Hematopoietic multipotent progenitor cell (in vitro differentiated cells): ENCODE data around the gene LRFN2. TPM values are rescaled to one million over a fixed set of nuclear protein-coding genes. Genes with fewer than 3 reads are reported as not detected.

Experiments
- DNase-seq, 3 donors: peaks; one replicate each; pipeline ENCODE4 v3.0.0-alpha.2; 2011 to 2015; ENCODE audit warnings: low read depth in 2 of 3, low spot score in 2 of 3
- total RNA-seq: library from RNA; depleted of rRNA; stranded (reverse); fragments of >200 nt; gene quantifications from one replicate; pipeline ENCODE4 v1.2.3, GENCODE V29; 2012

Gene LRFN2
- total RNA-seq, 1 donor: 0.27 TPM

DNA sequence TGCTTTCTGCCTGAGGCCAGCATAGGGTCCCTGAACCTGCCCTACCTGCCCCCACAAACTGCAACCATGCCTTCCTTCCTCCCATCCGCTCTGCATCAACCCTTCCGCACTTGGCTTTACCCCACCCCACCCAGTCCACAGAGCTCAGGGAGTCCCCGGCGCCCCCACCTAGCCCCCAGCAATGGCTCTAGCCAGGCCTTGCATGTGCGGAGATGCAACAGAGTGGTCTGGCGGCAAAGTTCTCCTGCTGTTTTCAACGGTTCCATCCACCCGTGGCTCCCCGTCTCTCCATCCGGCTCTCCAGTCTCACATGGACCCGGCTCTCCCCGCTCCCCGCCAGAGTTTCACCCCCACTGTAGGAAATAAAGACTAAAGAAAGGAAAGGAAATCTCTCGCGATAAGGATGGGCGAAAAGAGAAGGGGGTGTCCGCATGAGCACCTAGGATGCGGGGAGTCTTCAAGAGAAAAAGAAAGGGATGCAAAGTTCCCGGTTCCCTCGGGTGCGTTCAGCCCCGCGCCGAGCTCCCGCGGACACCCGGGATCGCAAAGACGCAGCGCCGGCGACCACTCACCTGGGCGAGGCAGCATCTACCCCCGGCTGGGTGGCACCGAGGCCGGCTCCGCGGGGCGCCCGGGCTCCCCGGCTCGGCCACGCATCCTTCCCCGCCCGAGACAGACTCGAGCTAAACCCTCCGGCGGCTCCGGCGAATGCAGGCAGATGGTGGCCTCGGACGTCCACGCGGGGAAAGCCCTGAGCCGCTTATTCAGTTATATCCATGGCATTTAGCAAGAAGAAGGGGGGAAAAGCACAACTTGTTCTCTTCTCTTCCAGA is 579 bp downstream of the LRFN2 start:
- DNase-seq: peak in 1 of 3 donors; percentile 35

DNA sequence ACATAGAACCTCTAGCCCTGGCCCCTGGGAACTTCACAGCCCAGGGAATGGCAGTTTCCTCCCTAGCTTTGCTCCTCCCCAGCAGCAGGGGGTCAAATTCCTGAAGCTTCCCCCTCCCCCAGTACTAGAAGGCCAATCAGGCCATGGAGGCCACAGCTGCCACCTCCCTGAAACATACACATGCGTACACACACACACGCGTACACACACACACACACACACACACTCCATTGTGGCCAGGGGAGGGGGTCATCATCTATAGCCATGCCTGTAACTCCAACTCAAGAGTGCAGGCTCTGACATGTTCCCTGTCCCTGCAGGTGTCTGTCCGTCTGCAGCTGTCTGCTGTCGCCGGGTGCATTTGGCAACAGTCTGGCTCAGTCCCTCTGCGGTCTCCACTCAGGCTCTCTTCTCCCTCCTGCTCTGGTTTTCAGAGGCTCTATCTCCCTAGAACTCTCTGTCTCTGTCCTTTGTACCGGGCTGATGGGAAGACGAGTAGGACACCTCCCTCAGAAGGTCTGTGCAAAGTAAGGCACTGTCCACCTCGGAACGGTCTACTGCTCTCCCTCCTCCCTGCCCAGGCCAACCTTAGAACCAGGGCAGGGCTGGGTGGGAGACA is 1.4 kb downstream of the LRFN2 start:
- no peak for DNase-seq

DNA sequence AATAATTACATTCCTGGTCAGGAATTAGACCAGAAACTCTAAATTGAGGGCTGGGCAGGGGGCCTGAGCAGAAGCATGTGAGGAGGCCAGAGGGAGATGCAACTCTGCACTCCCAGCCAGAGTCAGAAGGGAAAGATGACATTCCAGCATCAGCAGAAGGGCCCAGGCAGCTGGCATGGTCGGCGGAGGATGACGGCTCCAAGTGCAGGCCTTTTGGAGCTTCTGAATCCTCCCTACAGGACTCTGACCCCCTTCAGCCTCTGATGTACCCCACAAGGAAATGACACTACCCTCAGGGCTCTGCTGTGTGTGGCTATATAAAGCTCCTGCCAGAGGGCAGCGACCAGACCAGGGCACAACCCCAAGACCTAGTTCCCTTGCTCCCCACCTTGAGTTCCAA is 1.9 kb downstream of the LRFN2 start:
- no peak for DNase-seq

DNA sequence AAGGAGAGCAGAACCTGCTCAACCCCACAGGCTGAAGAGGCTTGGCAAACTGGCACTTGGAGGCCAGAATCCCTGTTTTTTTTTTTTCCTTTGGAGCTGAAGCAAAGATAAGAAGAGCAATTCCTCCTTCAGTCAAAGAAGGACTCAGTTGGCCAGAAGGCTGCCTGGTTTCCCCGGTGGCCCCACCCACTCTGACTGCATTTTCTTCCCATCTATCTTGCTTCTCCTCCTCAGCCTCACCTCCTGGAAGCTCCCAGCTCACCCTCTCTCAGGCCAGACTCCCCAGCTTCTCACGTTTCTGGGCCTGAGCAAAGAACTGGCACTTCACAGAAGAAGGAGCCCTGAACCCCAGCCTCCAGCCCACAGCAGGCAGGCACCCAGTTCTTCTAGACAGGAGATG is 2.4 kb downstream of the LRFN2 start:
- no peak for DNase-seq

DNA sequence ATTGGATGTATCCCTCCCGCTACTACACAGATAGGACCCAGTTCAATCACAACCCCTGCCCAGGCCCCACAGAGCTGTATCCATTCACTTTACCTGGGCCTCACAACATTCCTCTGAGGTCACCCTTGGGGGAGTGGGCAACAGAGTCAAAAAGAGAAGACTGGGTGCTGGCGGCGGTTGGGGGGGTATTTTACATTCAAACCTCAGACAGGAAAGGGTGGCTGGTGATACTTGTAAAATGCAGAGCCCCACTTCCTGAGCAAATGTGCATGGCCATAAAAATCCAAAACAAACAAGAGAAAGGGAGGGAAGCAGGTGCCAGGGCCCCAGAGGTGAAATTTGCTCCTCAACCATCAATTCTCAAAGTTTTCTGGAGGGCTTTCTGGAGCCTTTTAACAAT is 3.5 kb downstream of the LRFN2 start:
- peak in 1 of 3 donors; percentile 34 for DNase-seq

DNA sequence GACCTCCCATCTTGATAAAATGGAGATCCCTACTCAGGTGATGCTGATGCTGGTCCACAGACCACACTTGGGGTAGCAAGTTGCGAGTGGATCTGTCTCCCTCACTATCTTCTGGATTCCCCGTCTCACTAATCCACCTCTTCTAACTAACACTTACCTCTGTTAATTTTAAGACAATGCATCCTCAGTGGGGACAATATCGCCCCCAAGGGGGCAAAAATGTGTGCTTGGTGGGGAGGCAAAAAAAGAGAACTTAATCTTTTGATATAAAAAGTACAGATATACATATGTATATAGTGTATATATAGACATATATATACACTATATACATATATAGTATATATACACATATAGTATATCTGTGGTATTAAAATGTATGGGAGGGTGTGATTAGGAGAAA is 4.3 kb downstream of the LRFN2 start:
- peak in 1 of 3 donors; percentile 60 for DNase-seq

DNA sequence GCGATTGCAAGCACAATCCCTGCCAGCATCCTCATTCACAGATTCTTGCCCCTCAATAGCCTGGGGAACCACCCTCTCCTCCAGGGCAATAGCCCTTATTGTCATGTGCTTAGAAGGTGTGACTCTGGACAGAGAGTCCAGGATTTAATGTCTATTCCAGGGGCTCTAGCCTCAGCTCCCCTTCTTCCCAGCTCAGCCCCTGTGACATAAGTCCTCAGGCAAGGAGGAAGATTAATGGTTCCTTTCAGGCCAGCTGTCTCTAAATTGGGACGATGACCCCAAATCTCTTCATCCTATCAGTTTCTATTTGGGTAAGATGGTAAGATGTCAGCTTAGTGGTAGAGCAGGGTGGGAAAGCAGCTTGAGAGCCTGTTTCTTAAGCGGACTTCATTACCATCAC is 8.1 kb downstream of the LRFN2 start:
- DNase-seq: no peak

DNA sequence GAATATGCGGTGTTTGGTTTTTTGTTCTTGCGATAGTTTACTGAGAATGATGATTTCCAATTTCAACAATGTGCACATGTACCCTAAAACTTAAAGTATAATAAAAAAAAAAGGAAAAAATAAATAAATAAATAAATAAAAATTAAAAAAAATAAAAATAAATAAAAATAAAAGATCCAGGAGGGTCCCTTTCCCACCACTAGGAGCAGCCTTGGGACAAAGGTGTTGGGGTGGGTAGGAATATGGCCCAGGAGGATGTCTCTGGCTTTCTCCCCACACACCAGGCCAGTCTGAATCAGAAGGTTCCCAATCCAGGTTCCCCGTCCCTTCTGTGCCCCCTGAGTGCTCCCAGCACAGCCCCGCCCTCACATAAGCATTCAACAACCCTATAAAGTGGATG is 9.5 kb downstream of the LRFN2 start:
- no peak for DNase-seq

DNA sequence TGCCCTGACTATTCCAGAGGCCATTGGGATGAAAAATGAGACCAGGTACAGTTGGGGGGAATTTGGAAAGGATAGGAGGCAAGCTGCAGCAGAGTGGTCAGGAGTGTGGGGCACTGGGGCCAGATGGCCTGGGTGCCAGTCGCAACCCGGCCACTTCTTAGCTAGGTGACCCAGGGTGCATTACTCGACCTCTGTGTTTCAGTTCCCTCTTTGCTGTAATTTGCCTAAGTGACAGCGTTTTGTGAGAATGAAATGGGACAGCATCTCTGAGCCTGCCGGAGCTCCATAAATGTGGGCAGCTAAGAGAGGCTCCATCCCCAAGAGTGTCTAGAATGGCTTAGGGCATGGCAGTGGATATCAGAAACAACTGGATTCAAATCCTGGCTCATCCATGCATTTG is 13.9 kb downstream of the LRFN2 start:
- no peak for DNase-seq

DNA sequence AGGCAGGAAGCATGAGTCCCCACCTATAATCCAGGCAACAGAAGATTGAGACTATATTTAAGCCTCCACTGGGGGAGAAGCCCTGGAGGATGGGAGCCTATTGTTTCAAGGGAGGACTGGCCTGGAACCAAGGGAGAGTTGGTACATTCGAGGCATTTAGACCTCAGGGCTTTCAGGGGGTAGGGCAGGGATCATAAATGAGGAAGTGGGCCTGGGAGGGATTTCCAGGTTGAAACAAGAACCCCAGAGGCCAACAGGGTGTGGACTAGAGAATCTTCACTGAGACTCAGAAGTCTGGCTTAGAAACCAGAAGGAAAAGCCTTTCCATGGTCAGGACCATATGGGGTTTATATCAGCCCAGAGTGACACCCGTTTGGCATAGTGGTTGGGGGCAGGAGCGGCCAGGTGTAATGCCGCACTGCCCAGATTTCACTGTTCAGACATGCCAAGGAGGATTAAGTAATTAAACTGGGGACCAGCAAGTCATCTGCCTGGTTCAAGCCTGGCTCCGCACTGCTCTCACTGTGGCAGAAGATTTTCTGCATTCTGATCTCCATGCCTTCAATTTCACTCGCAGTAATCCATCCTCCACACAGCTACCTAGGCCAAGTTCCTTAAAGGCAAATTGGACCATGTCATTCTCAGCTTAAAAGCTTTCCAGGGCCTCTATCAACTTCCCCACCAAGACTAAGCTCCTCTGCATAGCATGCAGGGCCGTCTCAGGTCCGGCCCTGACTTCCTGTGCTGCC is 17.8 kb downstream of the LRFN2 start:
- DNase-seq: peak in 1 of 3 donors; percentile 29

DNA sequence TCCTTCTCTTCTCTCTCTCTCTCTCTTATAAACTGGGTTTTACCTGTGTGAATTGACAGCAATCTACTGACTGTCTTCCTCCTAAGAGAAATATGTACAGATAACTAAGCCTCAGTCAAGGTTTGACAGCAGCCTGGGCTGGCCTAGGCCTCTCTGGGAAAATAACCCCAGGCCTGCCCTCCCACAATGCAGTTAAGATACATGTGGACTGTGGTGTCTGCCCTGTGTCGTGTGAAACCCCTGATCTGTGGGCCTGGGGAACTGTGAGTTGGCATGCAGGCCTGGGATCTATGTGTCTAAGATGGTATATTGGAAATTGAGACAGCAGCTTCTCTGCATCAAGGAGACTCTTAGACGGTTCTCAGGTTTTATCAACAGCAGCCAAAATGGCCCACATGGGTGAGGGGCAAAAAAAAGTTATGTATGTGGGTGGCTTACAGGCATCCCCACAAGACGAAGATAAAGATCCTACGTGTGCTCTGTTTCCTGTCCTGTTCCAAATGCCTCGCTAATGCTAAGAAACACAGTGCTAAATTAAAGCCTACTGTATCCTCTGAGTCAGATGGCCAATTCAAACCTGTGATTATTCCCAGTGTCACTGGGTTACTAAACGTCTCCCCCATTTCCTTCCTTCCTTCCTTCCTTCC is 19.0 kb downstream of the LRFN2 start:
- peak in 1 of 3 donors; percentile 40 for DNase-seq

DNA sequence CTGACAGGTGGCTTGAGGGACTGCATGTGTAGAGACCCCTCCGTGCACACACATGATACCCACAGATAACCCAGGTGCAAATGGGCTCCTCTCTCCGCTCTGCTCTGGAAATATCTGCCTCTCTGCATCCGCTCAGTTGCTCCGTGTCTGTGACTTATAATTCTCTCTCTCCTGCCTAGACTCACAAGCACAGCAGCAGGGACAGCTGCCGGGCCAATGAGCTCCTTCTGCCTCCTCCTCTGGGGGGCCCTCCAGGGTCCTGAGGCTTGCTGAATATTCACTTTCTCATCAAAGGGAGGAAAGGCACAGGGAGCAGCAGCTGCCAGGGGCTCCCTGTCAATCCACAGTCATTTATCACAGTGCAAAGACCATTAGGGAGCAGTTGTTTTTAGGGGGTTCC is 24.1 kb downstream of the LRFN2 start:
- no peak for DNase-seq

DNA sequence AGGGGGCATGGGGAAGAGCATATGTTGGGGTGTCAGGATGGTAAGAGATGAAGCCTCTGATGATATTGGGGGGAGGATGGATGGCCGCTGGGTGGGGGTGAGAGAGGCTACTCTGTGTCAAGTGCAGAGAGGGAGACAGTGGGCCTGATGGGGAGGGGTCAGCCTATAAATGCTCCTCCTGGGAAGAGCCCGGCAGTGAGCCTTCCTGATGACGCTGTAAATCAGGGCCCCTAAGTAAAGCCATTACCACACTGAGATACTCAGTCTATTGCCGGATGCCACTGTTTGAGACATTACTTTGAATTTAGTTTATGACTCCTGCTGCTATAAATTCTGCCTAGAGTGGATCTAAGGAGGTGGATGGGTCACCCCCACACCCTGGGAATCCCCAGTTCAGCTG is 28.1 kb downstream of the LRFN2 start:
- DNase-seq: no peak

DNA sequence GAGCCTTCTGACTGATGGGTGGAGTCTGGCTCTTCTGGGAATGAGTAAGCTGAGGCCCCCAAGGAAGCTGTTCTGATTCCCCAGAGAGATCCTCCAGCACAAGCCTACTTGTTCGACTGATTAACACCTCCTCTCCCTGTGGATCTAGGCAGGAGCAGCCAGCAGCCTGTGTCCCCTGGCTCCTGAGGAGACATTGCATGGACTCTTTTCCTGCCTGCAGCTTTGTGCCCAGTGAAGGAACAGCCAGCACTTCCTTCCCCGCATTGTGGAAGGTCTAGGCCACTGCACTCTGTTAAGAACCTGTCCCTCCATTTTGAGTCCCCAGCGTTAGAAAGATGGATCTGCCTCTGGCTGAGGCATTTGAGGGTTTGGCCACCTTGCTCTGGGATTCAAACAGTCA is 29.1 kb downstream of the LRFN2 start:
- DNase-seq: no peak

DNA sequence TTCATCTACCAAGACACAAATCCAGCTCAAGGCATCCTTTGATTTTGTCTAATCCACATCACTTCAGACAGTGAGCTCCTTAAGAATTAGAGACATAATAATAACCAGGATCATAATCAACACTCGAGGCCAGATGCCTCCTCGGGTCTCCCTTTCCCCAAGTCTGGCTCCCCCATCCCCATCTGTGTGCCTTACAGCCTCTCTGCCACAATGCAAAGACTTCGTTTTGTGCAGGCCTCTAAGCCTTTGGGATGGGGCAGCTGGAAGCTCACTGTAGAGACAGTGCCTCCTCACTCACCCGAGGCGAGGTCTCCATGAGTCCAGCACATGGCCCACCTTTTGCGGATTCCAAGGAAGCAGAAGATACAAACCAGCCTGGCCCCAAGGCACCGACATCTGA is 30.3 kb downstream of the LRFN2 start:
- no peak for DNase-seq

DNA sequence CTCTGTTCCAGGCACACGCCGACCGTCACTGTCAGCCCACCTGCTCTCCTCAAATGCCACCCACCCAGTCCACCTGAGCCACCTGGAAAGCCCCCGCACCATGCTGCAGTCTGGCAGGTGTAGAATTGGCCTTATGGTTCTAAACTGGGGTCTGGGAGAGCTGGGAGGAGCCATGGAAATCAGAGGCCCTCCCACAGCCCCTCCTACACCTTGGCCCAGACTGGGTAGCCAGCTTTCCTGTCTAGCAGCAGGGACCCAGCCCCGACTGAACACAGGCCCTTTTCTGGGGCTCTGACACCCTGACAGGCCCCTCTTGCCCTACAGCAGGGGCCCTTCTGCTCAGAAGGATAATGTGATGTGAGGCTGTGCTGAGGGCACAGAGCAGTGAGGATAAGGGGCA is 31.1 kb downstream of the LRFN2 start:
- no peak for DNase-seq

DNA sequence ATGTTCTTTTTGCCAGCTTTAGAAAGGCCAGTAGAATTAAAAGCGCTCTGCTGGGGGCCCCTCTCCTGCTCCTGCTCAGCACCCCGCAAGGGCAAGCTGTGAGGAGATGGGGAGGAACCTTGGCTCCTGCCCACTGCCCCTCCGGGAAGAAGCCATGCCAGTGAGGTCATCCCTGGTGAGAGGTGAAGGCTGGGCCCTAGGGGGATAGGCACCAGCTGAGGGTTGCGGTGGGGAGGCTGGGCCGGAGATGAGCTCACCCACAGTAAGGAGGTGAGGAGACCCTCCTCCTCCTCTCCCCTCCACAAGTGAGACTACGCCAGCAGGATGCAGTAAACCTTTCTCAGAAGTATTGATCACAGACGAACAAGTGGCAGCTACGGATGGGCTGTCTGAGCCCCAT is 32.1 kb downstream of the LRFN2 start:
- DNase-seq: no peak

DNA sequence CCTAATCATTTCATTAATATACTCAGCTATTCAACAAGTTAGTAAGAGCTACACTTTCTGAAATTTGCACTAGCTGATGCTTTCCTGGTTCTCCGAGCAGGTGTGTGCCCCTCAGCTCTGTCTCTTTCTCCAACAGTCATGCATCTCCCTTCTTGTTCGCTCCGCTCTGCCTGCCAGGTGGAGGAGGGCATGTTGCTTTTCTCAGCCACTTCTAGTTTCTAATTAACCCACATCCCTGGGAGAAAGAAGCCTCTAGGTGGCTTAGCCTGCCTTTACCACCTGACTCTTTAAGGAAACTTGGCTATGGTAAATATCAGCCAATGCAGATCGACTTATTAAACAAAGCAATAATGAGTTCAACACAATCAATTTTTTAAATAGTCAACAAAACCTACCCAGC is 34.2 kb downstream of the LRFN2 start:
- DNase-seq: no peak

DNA sequence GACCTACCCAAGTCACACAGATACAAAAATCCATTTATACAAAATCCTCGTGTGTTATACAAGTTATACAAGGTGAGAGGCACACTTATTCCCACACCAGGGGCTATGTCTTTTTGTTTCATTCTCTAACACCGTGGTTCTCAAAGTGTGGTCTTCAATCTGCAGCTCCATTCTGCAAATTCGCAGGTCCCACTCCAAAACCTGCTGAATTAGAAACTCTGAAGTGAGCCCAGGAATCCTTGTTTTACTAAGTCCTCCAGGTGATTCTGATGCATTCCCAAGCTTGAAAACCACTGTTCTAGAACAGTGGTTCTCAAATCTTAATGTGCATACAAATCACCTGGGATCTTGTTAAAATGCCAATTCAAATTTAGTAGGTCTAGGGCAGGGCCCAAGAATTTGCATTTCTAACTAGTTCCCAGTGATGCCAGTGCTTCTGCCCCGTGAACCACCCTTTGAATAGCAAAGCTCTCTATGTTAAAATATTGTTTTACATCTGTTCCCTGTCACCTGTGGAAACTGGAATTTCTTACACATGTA is 35.1 kb downstream of the LRFN2 start:
- DNase-seq: no peak

DNA sequence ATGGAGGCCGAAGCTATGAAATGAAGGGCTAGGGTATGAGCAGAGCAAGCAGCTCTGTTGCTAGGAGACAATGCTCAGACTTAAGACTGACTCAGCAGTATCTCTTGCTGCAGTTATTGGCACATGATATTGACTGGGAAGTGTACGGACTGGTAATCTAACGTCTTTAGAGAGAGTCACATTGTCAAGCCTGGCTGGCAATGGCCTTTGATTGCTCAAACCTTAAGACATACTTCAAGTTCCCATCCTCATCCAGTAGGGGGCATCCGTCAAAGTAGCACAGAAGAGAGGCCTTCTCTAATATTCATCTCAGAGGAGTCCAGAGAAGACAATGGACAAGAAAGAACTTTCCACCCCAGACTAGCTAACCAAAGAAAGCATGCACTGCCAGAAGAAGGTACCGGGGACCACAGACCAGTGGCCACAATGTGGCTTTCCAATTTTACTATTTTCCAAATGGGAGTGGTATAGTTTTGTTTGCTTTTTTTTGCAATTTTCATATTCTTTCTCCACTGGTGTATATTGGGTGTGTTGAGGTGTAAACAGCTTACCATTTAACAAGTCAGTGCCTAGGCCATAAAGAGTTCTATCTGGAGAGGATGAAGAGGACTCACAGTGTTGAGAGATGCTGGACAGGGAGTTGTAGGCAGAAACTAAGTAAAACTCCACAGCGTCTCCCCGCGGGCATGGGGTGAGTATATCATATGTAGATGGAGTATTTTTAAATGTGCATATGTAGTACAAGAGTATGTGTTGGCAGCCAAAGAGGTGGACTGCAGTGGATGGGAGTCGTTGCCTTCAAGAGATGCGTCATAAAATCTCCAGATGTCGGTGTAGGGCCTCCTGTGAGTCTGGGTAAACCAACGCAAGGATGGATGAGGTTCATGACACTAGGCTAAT is 36.7 kb downstream of the LRFN2 start:
- peak in 2 of 3 donors; percentile 49 to 78 for DNase-seq
